PC-9 (cell line): ENCODE data around the gene NR1H2. TPM values are rescaled to one million over a fixed set of nuclear protein-coding genes. Genes with fewer than 3 reads are reported as not detected.

Experiments used
- BruUV-seq: library from RNA; stranded (reverse); fragments of 400-500 nt; replicated peaks from 2 replicates; lab custom pipeline; 2021; lab: Mats Ljungman, UMichigan
- CTCF ChIA-PET: fragments of 300-600 bp; sonication (Branson Sonifier 250); formaldehyde crosslinking; loops from one replicate; lab custom pipeline; 2022; ENCODE audit warnings: antibody characterized with exemption; lab: Charles Lee
- POLR2A ChIA-PET: fragments of 300-600 bp; sonication (Branson Sonifier 250); formaldehyde crosslinking; loops from one replicate; lab custom pipeline; 2022; ENCODE audit warnings: antibody characterized with exemption; ENCODE audit not compliant: unreplicated experiment; lab: Charles Lee
- DNase-seq, 2 experiments: peaks; one replicate each; pipeline versions ENCODE4 v3.0.0 to v3.0.0-alpha.2; 2015 to 2022; ENCODE audit warnings: mixed read lengths in 1 of 2
- H2AFZ ChIP-seq: fragments of 200-600 bp; sonication (generic); 2 replicates; pipeline ENCODE4 v1.8.1; 2017; ENCODE audit warnings: antibody characterized with exemption
- H3F3A ChIP-seq: fragments of 200-600 bp; sonication (generic); 2 replicates; pipeline ENCODE4 v1.8.1; 2017; ENCODE audit warnings: antibody characterized with exemption, mild to moderate bottlenecking, low read depth; ENCODE audit not compliant: insufficient read depth
- H3K27ac ChIP-seq: fragments of 200-600 bp; sonication (generic); 2 replicates; pipeline ENCODE4 v1.6.1; 2016; ENCODE audit warnings: mixed run types
- H3K27me3 ChIP-seq: fragments of 200-600 bp; sonication (generic); 2 replicates; pipeline ENCODE4 v1.6.1; 2016; ENCODE audit warnings: low read depth, mixed run types; ENCODE audit not compliant: insufficient read depth
- H3K36me3 ChIP-seq: fragments of 200-600 bp; sonication (generic); 2 replicates; pipeline ENCODE4 v1.6.1; 2016; ENCODE audit warnings: low read depth, mixed run types
- H3K4me1 ChIP-seq: fragments of 200-600 bp; sonication (generic); replicated peaks from 2 replicates; pipeline ENCODE4 v1.6.1; 2016; ENCODE audit warnings: mixed run types; ENCODE audit not compliant: insufficient read depth
- H3K4me2 ChIP-seq: fragments of 200-600 bp; sonication (generic); 2 replicates; pipeline ENCODE4 v1.6.1; 2017; ENCODE audit warnings: mixed run types
- H3K4me3 ChIP-seq: fragments of 200-600 bp; sonication (generic); 2 replicates; pipeline ENCODE4 v1.6.1; 2016; ENCODE audit warnings: mixed run types
- H3K79me2 ChIP-seq: fragments of 200-600 bp; sonication (generic); 2 replicates; pipeline ENCODE4 v1.6.1; 2017; ENCODE audit warnings: low read depth, mixed run types
- H3K9me2 ChIP-seq: fragments of 200-600 bp; sonication (generic); 2 replicates; pipeline ENCODE4 v1.8.1; 2017; ENCODE audit warnings: mild to moderate bottlenecking; ENCODE audit not compliant: insufficient read depth
- H3K9me3 ChIP-seq: fragments of 200-600 bp; sonication (generic); 2 replicates; pipeline ENCODE4 v1.8.1; 2016; ENCODE audit warnings: low read depth; ENCODE audit not compliant: insufficient read depth
- H4K20me1 ChIP-seq: fragments of 200-600 bp; sonication (generic); 2 replicates; pipeline ENCODE4 v1.8.1; 2017; ENCODE audit not compliant: insufficient read depth
- CTCF ChIP-seq: fragments of 200-600 bp; sonication (generic); conservative IDR thresholded peaks from 2 replicates; pipeline ENCODE4 v1.6.1; 2017; ENCODE audit warnings: mixed run types, antibody characterized with exemption, mild to moderate bottlenecking, moderate library complexity
- EZH2 ChIP-seq: fragments of 200-600 bp; sonication (generic); IDR thresholded peaks from 2 replicates; pipeline ENCODE4 v1.8.0; 2017; ENCODE audit warnings: antibody characterized with exemption, low read depth
- intact Hi-C: fragments of 100-400 bp; cut with micrococcal nuclease; formaldehyde crosslinking; loops from one replicate; pipeline ENCODE4 v1.10.0; 2022; ENCODE audit not compliant: unreplicated experiment
- total RNA-seq: library from RNA; stranded (reverse); gene quantifications from 2 replicates; pipeline ENCODE4 v1.2.3, GENCODE V29; 2021

The NR1H2 gene
- total RNA-seq, 1 experiment from 2014 or later = 77.5 TPM

DNA sequence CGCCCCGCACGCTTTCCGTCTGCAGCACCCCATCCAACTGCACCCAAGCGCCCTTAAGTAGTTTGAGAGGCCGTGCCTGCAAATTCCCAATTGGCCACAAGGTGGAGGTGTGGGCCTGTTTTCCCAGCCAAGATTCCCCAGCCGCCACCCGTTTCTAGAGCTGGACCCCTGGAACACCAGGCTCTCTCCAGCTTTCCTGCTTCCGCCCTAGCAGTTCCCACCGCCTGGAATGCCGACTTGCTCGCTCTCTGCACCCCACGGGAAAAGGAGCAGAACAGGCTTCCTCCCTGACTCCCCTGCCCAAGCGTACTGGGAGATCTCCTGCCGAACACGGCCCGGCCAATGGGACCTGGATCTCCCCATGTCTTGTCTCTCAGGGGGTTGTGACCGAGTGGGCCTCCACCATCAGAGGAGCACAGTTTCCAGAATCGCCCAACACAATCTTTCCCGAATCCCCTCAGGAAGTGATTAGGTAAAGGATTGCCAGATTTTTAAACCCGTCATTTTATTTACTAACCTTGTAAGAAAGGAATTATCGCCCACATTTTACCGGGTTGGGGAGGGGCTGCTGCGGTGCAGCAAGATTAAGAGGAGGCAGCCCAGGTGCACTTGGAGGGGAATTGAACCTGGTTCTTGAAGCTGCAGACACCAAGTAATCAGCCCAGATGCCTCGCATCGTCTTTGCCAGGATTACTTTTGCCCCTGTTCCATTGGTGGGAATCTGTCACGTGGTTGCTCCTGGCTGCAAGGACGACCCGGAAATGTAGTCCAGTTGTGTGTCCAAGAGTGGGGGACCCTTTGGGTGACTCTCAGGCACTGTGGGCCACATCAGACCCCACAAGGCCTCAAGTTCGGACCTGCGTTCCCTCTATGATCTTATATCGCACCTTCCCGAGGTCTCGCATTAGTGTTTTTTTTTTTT, 7.3 kb upstream of the NR1H2 start:
- TSS peak; percentile 30 for BruUV-seq
- no peak overlapping the region for H3K27ac ChIP-seq

GRCh38 chr19:50371914-50372475, 4.3 kb upstream of the NR1H2 start:
- TF ChIP-seq EZH2 (no peak), CTCF (no peak)
- H4K20me1 ChIP-seq = peaks cover 1% of the 10 kb centered on the region
- intact Hi-C loops = no loop called here
- H3K4me2 ChIP-seq = no peak overlapping the region
- BruUV-seq = no TSS peak
- no peak for DNase-seq
- no peak overlapping the region for H2AFZ ChIP-seq
- H3K4me3 ChIP-seq = no peak overlapping the region
- ChIA-PET POLR2A (no interaction called here), CTCF (no interaction called here)
- 0 out of 2 replicates have a peak, but pooled peaks cover 6% of the 10 kb centered on the region for H3K4me1 ChIP-seq
- no peak overlapping the region for H3K27ac ChIP-seq
- no peaks in the 10 kb centered on the region for H3K9me3 ChIP-seq
- H3K79me2 ChIP-seq = peaks cover under 1% of the 10 kb centered on the region
- no peaks in the 10 kb centered on the region for H3K36me3 ChIP-seq
- H3K27me3 ChIP-seq = no peaks in the 10 kb centered on the region
- H3F3A ChIP-seq = peaks cover 1% of the 10 kb centered on the region; the same call in 1 of the 2 replicates
- H3K9me2 ChIP-seq = no peaks in the 10 kb centered on the region

More for the DNA sequence above, 7.3 kb upstream of the NR1H2 start:
- Histone ChIP-seq H3K4me1 (no peaks in the 10 kb centered on the region), H3K79me2 (no peaks in the 10 kb centered on the region), H3K4me3 (peak overlapping the region; percentile 84), H3K36me3 (no peaks in the 10 kb centered on the region), H3K9me2 (no peaks in the 10 kb centered on the region), H3F3A (no peaks in the 10 kb centered on the region), H3K4me2 (peak overlapping the region; percentile 98), H2AFZ (peak overlapping the region; percentile 98), H3K27me3 (no peaks in the 10 kb centered on the region), H4K20me1 (no peaks in the 10 kb centered on the region), H3K9me3 (no peaks in the 10 kb centered on the region)
- TF ChIP-seq CTCF (peak; percentile 97), EZH2 (no peak)
- intact Hi-C loops = loop anchor here (1.0 to 10.0 kb wide), 8 partner anchors 92 to 728 kb away; partner anchors contain the start of genes EMC10, GARIN5A and JOSD2
- peak; percentile 68 to 83 for DNase-seq
- CTCF ChIA-PET = interaction anchor here (1.0 to 1.4 kb wide), 2 partner anchors 92 to 413 kb away, joined by 4 to 6 read pairs; no protein-coding TSS in a partner anchor
- POLR2A ChIA-PET = interaction anchor here (1.2 kb wide), 1 partner anchor 97 kb away, joined by 5 read pairs; no protein-coding TSS in a partner anchor

DNA sequence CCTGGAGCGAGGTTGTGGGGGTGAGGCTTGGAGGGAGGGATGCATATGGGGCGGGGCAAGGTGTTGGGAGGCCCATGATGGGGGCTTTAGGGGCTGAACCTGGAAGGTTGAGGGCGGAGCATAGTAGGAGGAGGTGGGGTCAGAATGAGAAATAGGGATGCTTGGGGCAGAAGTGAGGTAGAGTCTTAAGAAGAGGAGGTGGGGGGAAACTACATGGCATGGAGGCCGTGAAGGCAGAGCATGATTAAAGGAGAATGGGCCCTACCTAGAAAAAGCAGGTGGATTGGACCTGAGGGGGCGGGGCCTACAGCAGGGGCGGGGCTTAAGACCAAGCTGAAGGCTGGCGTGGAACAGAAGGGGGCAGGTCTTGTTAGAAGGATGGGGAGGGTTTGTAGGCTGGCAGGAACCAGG, 799 bp downstream of the NR1H2 start:
- intact Hi-C loops = loop anchor here (2.0 kb wide), 1 partner anchor 134 kb away; the partner anchor contains the start of gene JOSD2
- peak overlapping the region; percentile 52 for H3K4me2 ChIP-seq
- H3K4me3 ChIP-seq = peak overlapping the region; percentile 42; the same call in 1 of the 2 replicates

More for the DNA sequence above, 799 bp downstream of the NR1H2 start:
- TF ChIP-seq CTCF (no peak), EZH2 (no peak)
- Histone ChIP-seq H3K9me2 (no peaks in the 10 kb centered on the region), H4K20me1 (peaks cover 25% of the 10 kb centered on the region), H3K9me3 (no peaks in the 10 kb centered on the region), H3K27ac (no peak overlapping the region), H3K36me3 (peaks cover 28% of the 10 kb centered on the region), H3F3A (peaks cover 11% of the 10 kb centered on the region), H3K4me1 (0 out of 2 replicates have a peak, but pooled peaks cover 6% of the 10 kb centered on the region), H3K27me3 (no peaks in the 10 kb centered on the region), H3K79me2 (peaks cover 12% of the 10 kb centered on the region), H2AFZ (no peak overlapping the region)
- POLR2A ChIA-PET = no interaction called here
- DNase-seq = no peak
- CTCF ChIA-PET = interaction anchor here (0.5 kb wide), 1 partner anchor 211 kb away, joined by 3 read pairs; no protein-coding TSS in a partner anchor
- BruUV-seq = no TSS peak
